ENCODE results near the gene MRPS22.

The MRPS22 gene

DNA sequence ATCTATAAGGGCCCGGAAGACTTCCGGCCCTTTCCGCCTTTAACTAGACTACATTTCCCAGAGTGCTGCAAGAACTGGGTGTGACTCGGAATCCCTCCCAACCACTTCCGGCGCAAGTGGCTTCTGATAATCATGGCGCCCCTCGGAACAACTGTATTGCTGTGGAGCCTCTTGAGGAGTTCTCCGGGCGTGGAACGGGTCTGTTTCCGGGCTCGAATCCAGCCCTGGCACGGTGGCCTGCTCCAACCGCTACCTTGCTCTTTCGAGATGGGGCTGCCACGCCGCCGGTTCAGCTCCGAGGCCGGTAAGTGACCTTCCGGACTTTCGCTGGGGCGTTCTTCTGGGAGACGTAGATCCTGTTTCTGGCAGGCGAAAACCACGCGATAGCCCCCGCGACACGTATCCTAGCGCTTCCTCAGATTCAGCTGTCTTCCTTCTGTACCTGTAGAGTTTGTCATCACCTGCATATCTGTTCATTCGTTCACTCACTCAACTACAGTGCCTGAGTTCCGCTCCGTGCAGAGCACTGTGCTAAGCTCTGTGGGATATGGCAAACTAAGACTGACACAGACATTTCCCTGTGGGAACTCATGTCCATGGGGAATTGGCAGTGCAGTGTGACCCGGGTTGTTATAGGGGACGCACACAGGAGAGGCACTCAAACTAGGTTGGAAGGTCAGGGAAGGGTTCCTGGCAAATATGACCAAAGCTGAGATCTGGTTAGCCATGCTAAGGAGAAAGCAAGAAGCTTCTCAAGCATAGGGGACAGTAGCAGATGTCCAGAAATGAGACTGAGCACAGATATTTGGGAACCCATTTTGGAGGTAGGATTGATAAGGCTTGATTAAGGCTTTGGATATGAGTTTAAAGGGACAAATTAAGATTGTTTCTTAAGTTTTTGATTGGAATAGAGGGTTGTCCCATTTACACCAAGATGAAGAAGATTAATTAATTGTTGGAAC lies at the start of gene MRPS22:
Gene MRPS22, plus strand, starts transcription at position 126 of the 962 bp plus-strand sequence. Its CDS starts 7 bp downstream, at position 133.
- peak; percentile 66 for DNase-seq (ENCODE audit: insufficient read length, low spot score)

GRCh38 chr3:139295040-139295439 lies 48.8 kb upstream of the MRPS22 start:
- FAIRE-seq (no peak), DNase-seq (ENCODE audit: insufficient read length, low spot score) (no peak)

More for the DNA sequence above, at the start of gene MRPS22:
- peak; percentile 87 for FAIRE-seq

DNA sequence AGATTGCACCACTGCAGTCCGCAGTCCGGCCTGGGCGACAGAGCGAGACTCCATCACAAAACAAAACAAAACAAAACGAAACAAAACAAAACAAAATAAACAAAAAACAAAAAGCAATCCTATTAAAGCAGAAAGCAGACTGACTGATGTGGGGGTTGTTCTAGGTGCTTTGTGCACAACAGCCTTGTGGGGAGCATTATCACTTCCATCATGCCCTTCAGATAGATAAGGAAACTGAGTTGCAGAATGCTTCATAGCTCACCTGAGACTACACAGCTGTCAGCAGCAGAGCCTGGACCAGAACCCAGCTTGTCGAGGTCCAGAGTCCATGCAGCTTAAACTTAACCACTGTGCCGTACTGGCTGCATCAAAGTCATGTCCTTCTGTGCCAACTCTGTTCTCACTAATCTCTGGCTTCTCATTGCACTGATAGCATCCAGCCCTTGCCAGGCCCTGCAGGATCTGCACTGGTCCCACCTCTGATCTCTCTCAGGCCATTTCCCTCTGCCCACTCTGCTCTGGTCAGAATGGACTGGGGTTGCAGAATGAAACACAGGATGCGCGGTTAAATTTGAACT lies 47.6 kb upstream of the MRPS22 start:
- FAIRE-seq: no peak
- DNase-seq (ENCODE audit: insufficient read length, low spot score): no peak

- no peak for FAIRE-seq
Measured at GRCh38 chr3:139297588-139298311, 46.1 kb upstream of the MRPS22 start.

GRCh38 chr3:139299261-139300132 lies 44.3 kb upstream of the MRPS22 start:
- FAIRE-seq: no peak
- DNase-seq (ENCODE audit: insufficient read length, low spot score): no peak

More at GRCh38 chr3:139297588-139298311, 46.1 kb upstream of the MRPS22 start:
- DNase-seq (ENCODE audit: insufficient read length, low spot score): no peak

DNA sequence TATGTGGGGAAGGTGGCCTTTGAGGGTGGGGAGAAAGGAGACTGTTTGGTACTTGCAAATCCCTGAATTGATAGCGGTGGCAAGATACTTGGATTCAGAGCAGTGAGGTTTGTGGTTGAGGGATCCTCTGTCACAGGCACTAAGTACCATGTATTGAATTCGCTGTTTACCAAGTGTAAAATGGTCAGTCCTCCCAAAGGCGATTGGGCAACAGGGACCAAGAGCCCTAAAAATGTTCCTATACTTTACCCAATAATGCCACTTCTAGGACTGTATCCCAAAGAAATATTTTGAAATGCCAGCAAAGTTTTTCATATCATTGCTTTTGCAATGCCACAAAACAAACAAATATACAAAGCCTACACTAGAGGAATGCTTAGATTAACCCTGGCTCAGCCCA lies 43.4 kb upstream of the MRPS22 start:
- DNase-seq (ENCODE audit: insufficient read length, low spot score) (no peak), FAIRE-seq (no peak)

- no peak for FAIRE-seq
Measured at GRCh38 chr3:139301183-139301582, 42.6 kb upstream of the MRPS22 start.

DNA sequence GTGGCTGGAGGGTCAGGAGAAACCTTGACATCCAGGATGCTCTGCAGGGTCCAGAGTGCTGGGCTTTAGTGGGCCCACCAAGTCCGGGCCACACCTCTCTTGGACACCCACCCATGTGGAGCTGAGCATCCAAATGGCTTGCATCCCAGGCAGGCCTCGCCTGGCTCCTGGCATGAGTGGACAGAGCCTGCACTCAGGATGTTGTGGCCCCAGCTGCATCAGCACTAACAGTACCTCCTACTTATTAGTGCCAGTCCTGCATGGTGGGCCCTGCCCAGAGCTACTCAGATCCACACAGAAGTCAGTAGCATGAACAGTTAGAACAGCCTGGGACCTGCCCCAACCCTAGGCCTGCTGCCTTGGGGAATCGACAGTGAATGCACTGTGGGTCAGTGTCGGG lies 42.2 kb upstream of the MRPS22 start:
- FAIRE-seq (no peak), DNase-seq (ENCODE audit: insufficient read length, low spot score) (no peak)

More at GRCh38 chr3:139301183-139301582, 42.6 kb upstream of the MRPS22 start:
- no peak for DNase-seq (ENCODE audit: insufficient read length, low spot score)

GRCh38 chr3:139302084-139302800 lies 41.6 kb upstream of the MRPS22 start:
- no peak for FAIRE-seq
- no peak for DNase-seq (ENCODE audit: insufficient read length, low spot score)

- FAIRE-seq: no peak
- no peak for DNase-seq (ENCODE audit: insufficient read length, low spot score)
Measured at GRCh38 chr3:139302801-139303113, 41.1 kb upstream of the MRPS22 start.

GRCh38 chr3:139303216-139303615 lies 40.6 kb upstream of the MRPS22 start:
- FAIRE-seq: no peak
- DNase-seq (ENCODE audit: insufficient read length, low spot score): no peak

DNA sequence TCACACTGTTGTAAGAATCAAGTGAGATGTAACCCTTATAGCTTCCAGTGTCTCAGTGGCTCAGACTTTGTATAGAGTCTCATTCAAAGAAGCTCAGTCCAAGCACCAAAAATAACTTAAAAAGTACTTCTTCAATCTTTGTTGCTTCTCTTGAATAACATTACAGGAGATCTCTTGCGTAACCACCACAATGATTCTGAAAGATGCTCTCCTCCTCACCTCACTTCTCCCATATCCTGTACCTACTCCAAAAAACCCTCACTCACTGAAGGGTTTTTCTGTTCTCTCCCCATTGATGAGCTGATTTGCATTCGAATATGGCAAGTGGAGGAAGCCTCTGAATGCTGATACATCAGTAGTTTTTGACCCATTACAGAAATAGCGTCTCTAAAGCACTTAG lies 39.4 kb upstream of the MRPS22 start:
- FAIRE-seq (no peak), DNase-seq (ENCODE audit: insufficient read length, low spot score) (no peak)

GRCh38 chr3:139306078-139306477 lies 37.7 kb upstream of the MRPS22 start:
- FAIRE-seq (no peak), DNase-seq (ENCODE audit: insufficient read length, low spot score) (no peak)

DNA sequence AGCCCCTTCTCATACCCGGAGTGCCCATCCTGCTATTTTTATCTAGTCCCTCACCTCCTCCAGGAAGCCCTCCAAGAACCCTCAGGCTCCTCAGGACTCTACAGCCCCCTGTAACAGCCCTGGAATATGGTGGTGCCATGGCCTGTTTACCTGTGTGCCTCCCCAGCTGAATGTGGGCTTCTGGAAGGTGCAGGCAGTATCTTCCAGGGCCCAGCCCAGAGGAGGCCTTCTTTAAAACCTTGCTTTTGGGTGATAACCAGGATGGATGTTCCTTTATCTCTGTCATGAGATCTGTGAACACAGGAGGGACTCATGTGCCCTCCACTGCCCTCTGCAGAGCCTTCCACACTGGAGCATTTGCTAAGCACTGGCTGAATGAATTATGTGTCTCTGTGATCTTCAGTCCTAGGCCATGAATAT lies 36.7 kb upstream of the MRPS22 start:
- FAIRE-seq: no peak
- no peak for DNase-seq (ENCODE audit: insufficient read length, low spot score)

DNA sequence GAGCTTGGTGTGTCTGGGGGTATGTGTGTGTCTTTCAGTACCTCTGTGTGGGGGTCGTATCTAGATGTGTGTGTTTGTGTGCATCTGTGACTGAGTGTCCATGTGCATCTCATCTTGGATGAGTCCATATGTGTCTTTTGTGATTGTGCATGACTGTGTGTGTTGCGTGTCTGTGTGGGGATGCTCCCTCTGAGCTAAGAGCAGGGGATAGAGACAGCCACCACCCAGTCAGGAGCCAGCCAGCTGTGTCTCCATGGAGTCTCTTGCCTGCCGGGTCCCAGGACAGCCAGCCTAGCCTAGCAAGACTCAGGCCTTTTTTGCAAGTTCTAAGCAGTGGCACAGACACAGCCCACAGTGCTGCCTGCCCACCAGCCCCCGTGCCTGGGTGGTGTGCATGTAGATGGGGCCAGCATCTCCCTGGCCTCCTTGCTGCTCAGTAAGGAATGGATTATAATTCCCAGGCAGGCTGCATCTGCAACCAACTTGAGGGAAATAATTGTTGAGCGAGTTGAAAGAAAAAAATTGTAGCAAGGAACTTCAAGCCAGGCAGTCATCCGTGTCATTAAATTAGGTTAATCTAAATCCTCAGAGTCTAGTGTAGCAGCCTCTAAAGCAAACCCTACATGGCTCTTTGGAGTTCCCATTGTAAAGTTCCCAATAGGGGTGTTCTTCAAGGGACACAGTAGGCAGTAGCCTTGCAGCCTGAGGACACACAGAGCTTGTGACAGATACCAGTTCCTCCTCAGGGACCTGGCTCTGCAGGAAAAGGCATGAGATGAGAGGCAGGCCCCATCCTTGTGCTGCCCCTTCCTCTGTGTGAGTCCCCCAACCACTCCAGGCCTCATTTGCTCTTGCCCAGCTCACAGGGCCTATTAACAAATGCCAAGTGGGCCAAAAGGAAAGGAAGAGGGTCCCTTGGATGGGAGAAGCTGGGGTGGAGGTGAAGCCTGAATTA lies 35.9 kb upstream of the MRPS22 start:
- FAIRE-seq: no peak

DNA sequence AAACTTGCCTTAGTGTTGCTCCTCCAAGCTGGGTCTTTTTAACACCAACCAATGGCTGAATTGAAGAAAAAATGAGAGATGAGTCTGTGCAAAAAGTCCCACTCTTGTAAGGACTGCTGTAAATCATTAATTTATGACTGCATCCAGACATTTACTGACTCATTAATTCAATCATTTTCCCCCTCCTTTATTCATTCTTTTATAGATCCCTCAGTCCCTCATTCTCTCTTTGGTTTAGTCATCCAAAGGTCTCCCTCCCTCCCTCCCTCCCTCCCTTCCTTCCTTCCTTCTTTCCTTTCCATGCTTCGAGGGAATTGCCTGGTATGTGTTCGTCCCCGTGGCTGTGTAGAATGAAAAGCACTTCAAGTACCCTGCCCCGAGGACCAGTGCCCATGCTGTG lies 35.3 kb upstream of the MRPS22 start:
- FAIRE-seq (no peak), DNase-seq (ENCODE audit: insufficient read length, low spot score) (no peak)

More for the DNA sequence above, 35.9 kb upstream of the MRPS22 start:
- DNase-seq (ENCODE audit: insufficient read length, low spot score): no peak

DNA sequence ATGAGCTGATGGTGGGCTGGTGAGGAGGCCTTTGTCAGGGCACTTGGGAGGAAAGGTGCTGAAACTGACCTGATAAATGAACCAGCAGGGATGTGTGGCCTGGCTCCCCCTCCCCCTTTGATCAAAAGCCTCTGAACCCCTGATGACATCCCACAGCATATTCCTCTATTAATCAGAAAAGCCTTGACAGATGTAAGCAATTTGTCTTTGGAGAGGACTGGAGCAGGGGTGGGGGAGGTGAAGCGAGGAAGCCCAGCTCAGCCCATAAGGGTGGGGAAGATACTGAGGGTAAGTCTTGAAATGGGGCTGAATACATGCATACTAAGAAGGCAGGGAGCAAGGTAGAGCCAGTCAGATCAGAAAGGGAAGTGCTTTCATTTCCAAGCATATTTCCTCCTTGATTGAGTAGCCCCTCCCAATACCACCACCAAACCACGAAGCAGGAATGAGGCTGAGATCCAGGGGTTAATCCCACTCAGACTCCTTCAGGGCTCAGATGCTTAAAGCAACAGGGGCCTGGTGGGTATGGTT lies 34.7 kb upstream of the MRPS22 start:
- no peak for DNase-seq (ENCODE audit: insufficient read length, low spot score)
- no peak for FAIRE-seq

DNA sequence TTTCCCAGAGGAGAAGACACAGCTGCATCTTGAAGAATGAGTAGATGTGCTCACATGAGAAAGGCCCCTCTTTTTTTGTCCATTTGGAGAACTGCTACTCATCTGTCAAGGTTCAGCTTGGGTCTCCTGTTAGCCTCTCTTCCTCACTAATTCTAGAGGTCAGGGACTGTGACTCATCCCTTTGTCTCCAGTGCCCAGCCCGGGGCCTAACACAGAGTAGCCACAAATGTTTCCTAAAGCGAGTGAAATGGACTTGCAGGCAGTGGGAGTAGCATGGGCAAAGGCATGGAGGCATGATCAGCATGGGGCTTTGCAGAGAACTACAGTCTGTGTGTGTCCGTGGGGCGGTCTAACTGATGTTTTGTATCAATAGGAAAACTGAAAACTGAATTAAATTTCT lies 33.9 kb upstream of the MRPS22 start:
- DNase-seq (ENCODE audit: insufficient read length, low spot score): no peak
- no peak for FAIRE-seq

All from GM19239 (cell line).